SIG-M5 treated with dmso at 0.1 percent for 504 hours (cell line): ENCODE data around the gene IGF2.

Experiments used
- DNase-seq: peaks from one replicate; lab custom pipeline; 2025; ENCODE audit not compliant: unreplicated experiment; lab: John Stamatoyannopoulos, UW

The IGF2 gene

DNA sequence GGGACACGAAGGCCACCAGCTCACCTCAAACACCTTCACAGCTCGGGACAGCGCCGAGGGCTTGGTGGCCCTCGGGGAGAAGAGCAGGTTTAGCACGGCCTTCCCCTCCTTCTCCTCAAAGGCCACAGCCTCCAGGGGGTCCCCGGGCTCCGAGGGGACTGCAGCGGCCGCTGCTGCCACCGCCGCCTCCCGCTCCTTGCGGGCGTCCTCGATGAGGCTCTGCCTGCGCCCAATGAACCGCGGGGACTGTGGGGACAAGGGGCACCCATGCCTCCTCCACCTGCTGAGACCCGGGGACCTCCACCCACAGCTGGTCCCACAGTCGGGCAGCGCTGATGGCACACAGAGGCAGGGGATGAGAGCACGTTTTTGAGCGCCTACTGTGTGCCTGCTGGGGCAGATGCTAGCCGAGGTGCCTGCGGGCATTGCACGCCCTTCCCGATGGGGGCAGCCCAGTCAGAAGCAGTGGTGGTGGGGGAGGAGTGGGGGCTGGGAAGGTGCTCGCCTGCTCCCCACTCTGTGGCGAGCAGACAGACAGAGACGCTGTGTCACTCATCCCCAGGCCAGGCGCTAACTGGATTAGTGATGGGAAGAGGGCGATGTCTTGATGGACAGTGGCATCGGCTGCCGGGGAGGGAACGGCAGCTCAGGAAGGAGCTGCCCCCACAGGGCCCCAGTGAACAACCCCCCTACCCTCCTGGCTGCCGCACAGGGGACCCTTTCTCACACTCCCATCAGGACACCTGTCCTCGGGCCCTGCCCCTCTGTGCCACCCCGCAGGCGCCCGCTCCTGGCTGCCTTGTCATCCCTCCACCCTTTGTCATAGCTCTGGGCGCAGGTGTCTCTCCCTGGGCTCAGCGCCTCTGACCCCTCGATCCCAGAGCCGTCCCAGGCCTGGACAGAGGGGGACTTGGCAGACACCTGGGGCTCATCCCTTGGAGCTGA is 30.7 kb upstream of the IGF2 start:
- no peak for DNase-seq

DNA sequence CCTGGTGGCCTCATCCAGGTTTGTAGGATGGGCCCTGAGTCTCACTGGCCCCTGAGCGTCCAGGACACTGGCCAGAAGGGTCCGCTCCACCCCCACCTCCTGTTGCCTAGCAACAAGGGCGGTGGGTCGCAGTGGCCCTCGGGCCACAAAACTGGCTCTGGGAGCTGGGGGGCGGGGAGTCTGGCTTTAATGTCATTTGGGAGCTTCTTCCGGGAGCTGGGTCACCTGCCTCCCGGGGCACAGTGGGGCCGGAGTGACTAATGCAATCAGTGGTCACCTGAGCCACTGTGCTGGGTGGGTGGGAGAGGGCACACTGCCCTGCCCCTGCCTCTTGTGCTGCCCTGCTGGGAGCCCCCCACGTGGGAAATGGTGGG is 29.8 kb upstream of the IGF2 start:
- no peak for DNase-seq

DNA sequence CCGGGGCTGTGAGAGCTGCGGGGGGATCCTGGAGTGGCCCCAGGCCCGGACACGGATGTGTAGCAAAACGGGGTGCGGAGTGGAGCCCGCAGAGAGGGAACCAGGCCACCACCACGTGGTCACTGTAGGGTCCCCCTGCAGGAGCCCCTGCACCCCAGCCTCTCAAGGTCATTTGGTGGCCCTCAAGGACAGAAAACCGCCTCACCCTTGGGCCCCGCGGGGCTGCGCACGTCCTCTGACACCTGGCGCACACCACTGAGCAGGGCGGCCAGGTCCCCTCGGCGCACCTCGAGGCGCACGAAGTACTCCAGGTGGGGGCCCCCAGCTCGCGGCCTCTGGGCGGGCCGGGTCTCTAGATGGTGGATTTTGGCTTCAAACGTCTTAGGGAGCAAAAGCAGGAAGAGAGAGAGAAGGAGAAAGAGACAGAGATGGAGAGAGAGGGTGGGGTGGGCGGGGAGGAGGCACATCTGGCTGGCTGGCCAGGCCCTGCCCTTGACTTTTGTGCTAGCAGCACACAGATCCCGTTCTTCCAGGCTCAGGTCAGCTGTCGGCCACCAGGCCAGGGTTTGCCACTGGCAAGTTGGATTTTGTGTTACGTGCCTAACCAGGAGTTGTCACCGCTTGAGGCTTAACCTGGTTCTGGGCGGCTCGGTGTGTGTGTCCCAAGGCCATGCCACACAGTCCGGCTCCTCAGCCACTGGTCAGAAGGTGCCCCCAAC is 29.3 kb upstream of the IGF2 start:
- DNase-seq, result no peak

DNA sequence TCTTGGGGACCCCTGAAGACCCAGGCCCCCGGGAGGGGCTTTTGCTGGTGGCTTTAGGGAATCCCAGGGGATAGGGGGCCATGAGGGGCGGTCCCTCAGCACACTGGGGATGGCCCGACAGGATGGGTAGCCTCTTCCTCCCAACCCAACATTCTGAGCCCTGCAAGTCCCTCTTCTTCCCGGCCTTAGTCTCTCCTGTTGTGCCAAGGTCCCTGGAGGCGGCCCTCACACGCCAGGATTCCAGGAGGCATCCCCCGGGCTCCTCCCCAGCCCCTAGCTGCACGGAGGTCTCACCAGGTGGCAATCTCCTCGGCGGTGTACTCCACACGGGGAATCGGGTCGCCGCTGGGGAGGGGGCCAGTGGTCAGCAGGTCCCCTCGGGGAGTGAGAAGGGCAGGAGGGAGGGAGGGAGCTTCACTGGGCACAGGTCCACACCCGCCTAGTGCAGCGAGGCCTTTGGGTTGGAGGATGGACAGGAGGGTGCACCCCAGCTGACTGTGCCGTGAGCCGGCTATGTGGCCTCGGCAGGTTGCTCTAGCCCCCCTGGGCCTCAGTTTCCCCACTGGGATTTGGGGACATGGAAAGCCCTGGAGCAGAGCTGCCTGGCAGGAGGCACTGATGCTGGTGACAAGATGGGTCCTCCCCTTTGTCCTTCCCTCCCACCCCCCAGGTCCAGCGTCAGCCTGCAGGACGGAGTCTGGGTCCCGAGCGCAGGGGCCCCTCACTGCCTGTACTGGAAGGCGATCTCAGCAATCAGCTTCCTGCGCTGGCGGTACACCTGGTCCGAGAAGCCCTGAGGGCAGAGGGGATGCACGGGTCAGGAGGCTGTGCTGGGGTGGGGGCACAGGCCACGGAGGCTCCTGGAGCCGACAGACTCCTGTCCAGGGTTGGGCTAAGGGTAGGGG is 28.2 kb upstream of the IGF2 start:
- no peak for DNase-seq

DNA sequence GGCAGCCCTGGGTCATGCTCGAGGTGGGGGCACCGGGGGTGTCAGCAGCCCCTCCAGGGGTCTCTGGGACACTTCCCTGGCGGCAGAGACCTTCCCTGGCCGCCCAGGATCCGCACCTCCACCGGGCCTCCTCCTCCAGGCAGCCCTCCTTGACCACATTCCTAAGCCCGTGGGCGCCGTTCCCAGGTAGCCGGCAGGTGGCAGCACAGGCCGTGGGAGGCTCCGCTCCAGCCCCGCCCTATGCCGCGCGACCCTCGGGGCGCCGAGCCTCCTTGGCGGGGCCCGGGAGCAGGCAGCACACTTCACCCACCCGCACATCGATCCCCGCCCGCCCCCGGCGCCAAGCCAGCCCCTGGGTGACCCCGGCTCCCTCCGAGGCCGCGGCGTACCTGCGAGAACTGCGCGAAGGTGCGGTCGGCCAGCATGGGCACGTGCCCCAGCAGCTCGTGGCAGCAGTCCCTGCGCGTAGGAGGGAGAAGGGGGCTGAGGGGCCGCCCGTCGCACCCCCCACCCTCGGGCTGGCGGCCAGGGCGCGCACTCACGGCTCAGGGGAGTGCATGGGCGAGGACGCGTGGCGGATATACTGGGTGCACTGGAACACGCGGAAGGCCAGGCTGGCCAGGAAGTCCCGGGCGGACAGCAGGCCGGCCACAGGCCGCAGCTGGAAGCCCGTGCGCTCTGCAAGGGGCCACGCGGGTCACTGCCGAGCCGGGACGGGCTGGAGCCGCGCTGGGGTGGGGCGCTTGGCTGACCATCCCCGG is 27.1 kb upstream of the IGF2 start:
- no peak for DNase-seq

DNA sequence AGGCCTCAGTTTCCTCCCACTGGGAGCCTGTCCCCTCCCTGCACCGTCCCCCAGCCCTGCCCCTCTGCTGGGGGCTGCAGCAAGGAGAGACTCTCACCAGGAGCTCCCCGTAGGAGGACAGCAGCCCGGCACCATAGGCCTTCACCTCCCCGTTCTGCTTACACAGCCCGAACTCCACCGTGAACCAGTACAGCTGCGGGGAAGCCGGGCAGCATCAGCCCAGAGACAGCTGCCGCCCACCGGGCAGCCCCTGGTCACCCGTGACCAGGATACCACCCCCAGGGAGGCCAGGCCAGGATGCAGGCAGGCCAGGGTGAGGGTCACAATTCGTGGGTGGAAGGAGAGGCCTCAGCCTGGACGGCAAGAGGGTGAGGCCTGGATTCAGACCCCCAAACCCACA is 26.4 kb upstream of the IGF2 start:
- no peak for DNase-seq

DNA sequence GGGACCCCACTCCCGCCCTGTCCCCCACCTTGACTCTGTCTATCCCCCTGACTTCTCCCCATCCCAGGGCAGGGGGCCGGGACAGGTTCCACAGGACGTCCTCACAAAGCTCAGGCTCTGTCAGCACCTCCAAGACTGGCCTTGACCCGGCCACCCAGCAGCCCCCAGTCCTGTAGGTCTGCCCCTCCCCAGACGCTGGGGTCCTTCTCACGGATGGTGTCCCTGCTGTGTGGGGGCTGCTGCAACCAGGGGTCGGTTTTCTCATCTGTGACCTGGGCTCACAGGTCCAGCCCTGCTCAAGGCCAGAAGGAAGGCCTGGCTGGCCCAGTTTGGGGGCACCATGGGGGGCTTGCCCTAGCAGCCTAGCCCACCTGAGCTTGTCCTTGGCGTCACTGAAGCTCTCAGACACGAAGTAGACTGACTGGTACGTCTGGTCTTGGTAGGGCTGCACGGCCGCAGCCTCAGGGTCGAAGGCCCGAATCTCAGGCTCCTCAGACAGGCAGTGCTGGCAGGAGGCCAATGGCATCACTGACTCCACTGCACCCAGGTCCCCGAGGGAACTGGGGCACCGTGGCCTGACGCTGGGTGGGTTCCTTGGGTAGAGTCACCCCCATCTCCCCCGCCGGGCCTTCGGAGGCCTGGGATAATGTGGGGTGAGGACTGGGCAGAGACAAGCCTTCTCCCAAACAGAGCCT is 25.8 kb upstream of the IGF2 start:
- no peak for DNase-seq

DNA sequence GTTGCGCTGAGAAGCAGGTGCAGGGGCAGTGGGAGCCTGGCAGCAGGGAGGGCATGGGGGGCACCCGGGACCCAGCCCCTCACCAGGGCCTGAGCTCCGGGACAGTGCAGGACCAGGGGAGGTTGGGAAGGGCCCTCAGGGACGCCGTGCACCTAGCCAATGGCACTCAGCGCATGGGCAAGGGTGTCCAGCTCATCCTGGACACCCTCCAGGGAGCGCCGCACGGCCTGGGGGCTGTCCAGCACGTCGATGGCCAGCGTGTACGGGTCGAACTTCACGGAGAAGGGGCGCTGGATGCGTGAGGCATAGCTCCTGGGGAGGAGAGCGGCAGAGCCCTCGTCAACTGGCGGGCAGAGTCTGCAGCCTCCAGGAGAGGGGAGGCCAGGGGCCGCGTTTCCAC is 24.9 kb upstream of the IGF2 start:
- DNase-seq, result no peak

DNA sequence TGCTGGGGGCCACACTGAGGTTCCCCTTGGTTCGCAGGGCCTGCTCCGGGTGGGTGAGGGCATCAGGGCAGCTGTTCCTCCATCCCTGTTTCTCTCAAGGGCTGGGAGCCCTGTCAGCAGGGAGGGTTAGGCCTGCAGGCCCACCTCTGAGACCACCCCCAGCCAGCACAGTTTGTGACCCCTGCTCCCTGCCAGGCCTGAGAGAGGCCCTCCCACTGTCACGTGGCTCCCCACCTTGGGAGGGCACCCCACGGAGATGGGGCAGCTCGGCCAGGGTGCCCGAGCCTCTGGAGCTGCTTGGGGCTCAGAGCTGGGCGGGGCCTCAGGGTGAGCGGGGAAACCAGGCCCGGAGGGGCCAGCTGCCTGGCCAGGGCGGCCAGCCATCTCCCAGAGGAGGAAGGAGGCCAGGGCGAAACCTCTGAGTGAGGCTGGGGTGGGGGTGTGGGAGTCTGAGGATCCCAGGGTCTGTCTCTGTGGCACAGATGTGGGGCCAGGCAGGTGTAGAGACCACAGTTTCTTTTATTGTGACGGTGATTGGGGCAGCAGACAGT is 24.3 kb upstream of the IGF2 start:
- DNase-seq, result no peak

DNA sequence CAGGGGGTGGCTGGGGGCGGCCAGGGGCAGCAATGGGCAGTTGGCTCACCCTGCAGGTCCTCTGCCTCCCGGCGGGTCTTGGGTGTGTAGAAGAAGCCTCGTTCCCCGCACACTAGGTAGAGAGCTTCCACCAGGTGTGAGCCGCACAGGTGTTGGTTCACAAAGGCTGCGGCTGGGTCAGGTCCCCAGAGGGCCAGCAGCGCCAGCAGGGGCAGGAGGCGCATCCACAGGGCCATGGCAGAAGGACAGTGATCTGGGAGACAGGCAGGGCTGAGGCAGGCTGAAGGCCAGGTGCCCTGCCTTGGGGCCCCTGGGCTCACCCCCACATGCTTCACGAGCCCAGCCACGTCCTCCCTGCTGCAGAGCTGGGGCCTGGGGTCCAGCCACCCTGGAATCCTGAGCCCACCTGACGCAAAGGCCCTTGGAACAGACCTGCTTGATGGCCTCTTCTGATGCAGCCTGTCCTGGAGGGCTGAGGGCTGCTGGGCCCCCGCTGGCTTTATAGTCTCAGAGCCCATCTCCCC is 21.6 kb upstream of the IGF2 start, which contains the start of gene INS:
TSS of gene INS (minus strand) at position 474 of the 524 bp plus-strand sequence. CDS start at position 236, 238 bp downstream.
- DNase-seq, result no peak

DNA sequence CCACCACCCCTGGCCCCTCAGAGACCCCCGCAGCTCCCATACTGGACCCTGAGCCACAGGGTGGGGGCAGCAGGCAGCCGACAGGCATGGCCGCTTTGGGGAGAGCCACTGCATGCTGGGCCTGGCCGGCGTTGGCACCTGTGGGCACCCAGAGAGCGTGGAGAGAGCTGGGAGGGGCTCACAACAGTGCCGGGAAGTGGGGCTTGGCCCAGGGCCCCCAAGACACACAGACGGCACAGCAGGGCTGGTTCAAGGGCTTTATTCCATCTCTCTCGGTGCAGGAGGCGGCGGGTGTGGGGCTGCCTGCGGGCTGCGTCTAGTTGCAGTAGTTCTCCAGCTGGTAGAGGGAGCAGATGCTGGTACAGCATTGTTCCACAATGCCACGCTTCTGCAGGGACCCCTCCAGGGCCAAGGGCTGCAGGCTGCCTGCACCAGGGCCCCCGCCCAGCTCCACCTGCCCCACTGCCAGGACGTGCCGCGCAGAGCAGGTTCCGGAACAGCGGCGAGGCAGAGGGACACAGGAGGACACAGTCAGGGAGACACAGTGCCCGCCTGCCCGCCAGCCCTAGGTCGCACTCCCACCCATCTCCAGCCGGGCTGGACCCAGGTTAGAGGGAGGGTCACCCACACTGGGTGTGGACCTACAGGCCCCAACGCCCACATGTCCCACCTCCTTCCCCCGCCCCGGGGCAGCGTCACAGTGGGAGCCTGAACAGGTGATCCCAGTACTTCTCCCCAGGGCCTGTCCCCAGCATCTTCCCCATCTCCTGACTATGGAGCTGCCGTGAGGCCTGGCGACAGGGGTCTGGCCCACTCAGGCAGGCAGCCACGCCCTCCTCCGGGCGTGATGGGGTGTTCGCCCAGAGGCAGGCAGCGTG is 20.6 kb upstream of the IGF2 start:
- DNase-seq, result no peak

DNA sequence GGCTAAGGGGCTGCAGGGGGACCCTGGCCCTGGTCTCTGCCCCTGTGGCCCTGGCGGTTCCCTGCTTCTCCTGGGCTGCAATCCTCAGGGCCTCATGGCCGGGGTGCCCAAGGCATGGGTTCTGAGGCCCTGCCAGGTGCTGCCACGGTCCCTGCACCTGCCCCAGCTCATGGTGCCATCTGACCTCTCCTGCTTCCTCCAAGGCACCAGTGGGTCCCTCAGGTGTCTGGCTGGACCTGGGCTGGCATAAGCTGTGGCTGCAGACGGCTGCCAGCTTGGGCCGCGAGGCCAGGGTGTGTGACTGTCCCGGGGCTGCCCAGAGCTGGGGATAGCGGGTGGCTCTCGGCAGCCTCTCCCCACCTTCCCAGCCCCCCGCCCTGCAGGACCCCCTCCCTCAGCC is 19.8 kb upstream of the IGF2 start:
- DNase-seq, result no peak

DNA sequence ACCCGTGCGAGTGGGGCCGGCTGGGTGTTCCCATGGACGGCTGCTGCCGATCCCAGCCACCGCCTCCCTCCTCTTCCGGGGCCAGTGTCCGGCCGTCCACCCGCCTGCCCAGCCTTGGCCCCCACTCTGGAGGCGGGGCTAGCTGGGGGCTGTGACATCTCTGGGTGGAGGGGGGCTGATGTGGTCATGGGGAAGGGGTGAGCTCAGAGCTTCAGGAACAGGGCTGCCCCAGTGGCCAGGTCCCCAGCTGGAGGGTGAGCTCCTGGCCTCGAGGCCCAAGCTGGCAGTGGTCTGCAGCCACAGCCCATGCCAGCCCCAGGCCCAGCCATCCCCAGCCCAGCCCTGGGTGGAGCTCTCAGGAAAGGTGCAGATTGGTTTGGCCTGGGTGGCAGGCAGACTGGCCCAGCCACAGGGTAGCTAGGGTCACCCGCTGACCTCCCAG is 19.1 kb upstream of the IGF2 start:
- no peak for DNase-seq

DNA sequence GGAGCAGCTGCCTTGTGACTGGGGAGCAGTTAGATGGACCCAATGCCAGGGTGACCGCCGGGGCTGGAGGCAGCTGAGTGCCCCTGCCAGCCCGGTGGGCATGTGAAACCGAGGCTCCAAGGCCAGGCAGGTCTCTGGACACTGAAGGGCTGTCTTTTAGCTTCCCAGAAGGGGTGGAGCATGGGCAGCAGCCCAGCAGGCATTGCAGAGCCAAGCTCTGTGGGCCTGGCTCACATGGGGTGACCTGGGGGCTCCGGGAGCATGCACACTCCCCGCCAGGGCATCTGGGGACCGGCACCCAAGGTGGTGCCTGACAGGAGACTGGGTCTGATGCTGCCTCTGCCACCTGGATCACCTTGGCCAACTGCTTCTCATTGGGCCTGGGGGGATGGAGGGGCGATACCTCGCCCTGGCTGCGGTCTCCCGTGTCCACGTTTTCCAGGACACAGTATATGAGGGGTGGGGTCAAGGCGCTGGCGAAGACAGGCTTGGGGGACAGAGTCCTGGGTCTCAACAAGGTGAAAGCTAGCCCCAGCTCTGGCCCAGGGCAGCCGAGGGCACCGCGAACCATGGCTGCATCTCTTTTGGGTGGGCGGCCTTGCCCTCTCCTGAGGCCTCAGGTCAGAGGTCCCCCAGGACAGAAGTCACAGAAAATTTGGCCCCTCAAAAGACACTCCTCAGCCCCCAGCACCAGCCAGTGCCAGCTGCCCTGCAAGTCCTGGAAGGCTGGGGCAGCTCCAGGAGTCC is 18.3 kb upstream of the IGF2 start:
- DNase-seq, result no peak

DNA sequence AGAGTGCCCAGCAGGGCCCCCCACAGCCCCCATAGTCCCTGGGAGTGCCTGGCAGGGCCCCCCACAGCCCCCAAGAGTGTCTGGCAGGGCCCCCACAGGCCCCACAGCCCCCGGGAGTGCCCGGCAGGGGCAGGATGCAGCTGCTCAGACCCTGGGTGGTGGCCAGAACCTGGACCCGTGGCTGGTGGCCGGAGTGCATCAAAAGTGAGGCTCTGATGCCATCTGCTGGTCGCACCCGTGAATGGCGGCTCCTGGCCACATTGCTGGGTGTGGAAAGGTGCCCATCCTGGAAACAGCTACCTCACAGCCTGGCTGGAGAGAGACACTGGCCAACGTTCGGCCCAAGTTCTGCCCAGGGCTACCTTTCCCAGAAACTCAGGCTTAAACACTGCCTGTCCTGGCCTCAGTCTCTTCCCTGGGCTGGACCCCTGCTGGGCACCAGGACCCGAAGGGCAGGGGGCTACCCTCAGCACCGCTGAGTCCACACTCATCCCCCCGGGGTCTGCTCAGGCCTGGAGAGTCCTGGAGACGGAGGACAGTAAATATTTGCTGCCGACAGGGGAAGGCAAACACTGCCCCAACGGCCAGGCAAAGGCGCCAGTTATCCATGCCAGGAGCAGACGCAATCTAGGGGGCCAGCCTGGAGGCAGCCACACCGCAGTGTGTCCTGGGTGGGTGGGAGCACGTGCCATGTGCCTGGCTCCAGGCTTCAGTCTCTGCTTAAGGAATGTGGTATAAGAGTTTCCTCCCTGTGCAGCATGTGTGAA is 17.4 kb upstream of the IGF2 start:
- peak; percentile 23 for DNase-seq

DNA sequence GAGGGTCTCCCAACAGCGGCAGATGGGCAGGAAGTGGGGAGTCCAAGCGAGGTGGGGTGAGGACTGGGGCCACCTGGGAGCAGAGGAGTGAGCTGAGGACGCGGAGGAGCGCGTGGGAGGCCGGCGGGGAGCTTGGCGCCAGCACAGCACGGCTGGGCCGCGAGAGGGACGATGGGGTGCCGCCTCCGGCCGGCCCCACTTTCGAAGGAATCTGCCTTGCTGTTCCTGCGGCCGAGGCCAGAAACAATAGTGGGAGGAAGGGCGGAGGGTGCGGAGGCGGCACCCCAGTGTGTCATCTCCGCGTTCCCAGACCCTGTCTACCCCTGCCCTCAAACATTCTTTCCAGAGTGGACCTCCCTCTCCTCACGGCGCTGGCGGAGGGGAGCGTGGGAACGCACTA is 16.3 kb upstream of the IGF2 start:
- no peak for DNase-seq

DNA sequence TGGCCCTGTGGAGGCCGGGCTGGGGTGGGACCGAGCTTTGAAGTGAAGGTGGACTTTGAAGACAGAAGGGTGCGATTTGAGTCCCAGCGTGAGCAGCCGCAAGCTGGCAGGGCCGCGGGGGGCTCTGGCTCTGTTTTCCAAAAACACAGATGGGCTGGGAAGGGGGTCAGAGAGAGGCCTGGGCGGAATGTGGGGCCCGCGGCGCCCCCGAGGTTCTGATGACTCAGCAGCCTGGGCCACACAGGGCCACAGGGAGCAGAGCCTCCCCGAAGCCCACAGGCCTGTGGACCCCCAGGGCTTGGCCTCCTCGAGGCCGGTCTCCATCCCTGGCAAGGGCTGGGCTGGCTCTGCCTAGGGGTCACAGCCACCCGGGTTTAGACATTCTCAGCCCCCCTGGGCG is 15.7 kb upstream of the IGF2 start:
- no peak for DNase-seq
